HG02678 (cell line): ENCODE measurements around the gene AQP10.
"Not testable (repeated sequence)": the region's sequence is repeated elsewhere in the genome, so short reads cannot be mapped to it uniquely, and the experiment has no call there.

Experiments used
- ATAC-seq: cut with Tn5 transposase; IDR thresholded peaks from one replicate; pipeline ENCODE4 v1.9.1; 2021; ENCODE audit warnings: mild to moderate bottlenecking, moderate library complexity; ENCODE audit not compliant: unreplicated experiment

AQP10 gene

DNA sequence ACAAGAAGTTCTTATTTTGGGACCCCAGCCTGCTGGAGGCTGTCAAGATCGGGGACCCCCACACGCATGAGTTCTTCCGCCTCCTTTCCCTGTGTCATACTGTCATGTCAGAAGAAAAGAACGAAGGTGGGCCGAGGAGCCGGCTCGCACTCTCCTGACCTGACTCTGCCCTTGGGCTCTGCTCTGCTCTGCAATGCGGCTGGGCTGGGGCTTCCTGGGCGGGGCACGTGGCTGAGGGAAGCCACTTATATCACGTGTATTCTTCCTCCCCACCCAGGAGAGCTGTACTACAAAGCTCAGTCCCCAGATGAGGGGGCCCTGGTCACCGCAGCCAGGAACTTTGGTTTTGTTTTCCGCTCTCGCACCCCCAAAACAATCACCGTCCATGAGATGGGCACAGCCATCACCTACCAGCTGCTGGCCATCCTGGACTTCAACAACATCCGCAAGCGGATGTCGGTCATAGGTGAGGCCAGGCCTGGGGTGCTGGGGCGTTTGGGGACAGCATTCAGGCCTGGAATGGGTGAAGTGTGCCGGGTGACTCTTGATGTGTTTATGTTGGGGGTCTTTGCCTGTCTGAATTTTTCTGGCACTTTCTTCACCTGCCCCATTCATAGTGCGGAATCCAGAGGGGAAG is 22.1 kb downstream of the AQP10 start:
- no peak for ATAC-seq

DNA sequence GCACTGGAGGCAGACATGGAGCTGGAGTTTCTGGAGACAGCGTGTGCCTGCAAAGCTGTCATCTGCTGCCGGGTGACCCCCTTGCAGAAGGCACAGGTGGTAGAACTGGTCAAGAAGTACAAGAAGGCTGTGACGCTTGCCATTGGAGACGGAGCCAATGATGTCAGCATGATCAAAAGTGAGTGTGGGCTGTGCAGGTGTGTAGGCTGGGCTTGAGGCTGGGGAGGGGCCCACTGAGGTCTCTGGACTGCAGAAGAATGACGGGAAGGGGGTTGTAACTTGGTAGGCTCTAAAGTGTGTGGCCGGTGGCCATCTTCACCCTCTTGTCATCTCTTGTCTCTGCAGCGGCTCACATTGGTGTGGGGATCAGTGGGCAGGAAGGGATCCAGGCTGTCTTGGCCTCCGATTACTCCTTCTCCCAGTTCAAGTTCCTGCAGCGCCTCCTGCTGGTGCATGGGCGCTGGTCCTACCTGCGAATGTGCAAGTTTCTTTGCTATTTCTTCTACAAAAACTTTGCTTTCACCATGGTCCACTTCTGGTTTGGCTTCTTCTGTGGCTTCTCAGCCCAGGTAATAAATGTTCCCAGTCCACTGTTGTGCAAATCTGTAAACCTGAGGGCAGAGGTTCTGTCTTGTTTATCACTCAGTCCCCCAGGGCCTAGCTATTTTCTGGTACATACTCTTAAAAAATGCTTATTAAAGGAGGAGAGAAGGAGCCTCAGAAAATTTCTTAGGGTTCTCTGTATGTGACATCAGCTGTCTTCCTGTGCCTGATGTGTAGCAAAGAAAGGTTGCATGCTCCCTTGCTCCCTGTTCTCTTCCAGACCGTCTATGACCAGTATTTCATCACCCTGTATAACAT is 24.3 kb downstream of the AQP10 start:
- no peak for ATAC-seq

DNA sequence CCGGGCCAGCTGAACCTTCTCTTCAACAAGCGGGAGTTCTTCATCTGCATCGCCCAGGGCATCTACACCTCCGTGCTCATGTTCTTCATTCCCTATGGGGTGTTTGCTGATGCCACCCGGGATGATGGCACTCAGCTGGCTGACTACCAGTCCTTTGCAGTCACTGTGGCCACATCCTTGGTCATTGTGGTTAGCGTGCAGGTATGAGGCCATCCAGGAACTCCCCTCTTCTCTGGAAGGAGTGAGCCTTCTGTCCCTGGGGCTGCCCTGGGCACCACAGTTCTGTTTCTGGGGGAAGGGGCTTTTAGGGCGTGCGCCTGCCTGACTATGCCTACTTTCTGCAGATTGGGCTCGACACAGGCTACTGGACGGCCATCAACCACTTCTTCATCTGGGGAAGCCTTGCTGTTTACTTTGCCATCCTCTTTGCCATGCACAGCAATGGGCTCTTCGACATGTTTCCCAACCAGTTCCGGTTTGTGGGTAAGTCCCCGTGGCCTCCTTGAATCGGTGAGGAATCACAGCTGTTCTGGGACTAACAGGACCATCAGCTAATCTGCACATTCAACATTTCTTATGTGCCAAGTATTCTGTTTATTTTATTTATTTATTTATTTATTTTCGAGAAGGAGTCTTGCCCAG is 25.5 kb downstream of the AQP10 start:
- ATAC-seq = no peak

DNA sequence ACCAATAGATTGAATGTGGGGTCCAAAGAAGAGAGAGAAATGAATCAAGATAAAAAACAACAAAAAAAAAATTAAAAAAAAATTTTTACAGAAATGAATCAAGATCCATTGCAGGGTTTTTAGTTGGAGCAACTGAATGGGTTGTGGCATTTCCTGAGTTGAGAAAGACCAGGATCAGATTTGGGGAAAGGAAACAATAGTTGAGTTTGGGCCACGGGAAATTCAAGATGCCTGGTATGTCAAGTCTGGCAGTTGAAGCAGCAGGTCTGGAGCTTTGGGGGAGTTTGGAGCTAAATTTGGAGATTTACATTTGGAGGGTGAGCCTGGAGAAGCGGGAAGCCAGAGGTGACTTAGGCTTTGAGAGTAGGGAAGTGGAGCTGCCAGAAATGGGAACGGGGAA is 27.1 kb downstream of the AQP10 start:
- no peak for ATAC-seq

DNA sequence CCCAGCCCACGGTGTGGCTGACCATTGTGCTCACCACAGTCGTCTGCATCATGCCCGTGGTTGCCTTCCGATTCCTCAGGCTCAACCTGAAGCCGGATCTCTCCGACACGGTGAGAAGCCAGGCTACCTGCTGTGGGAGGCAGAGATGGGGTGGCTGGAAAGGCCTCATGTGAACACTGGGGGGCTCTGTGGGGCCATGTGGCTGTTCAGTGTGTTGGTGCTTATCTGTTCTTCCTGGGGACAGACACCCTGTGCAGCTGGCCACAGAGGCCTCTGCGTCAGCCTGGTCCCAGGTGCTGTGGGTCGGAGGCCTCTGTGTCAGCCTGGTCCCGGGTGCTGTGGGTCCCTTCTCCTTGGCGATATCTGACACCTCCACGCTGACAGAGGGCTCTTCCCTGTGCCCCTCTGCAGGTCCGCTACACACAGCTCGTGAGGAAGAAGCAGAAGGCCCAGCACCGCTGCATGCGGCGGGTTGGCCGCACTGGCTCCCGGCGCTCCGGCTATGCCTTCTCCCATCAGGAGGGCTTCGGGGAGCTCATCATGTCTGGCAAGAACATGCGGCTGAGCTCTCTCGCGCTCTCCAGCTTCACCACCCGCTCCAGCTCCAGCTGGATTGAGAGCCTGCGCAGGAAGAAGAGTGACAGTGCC is 27.7 kb downstream of the AQP10 start:
- ATAC-seq = no peak

DNA sequence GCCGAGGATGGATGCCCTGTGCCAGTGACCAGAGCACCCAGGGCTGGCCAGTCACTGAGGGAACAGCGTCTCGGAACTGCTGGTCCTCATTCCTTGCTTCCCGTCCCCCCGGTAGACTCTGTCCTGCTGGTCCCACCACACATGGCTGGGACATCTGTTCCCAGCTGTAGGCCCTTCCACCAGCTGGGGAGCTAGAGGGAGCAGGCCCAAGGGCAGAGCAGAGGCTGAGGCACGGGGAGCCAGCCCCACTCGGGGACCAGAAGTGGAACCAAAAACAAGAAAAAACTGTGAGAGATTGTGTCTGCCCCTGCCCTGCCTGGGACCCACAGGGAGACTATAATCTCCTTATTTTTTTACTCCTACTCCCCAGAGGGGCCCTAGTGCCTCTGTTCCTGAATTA is 28.2 kb downstream of the AQP10 start:
- ATAC-seq = no peak

DNA sequence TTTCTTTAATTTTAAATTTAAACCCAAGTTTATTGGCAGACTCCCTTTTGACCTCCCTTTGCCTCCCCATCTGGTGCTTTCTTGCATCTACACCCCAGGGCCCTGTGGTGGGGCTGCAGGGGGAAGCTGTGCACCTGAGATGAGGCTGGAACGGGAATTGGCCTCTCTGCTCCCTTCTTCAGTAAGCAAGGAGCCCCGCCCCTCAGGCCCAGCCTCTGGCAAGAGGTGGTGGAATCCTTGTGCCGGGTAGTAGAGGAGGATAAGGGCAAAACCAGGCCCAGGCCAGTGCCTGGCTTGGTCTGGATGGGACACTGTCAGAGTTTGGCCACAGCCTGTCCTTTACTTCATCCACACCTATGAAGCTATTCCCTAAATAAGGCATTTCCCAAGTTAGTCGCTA is 29.5 kb downstream of the AQP10 start:
- no peak for ATAC-seq

DNA sequence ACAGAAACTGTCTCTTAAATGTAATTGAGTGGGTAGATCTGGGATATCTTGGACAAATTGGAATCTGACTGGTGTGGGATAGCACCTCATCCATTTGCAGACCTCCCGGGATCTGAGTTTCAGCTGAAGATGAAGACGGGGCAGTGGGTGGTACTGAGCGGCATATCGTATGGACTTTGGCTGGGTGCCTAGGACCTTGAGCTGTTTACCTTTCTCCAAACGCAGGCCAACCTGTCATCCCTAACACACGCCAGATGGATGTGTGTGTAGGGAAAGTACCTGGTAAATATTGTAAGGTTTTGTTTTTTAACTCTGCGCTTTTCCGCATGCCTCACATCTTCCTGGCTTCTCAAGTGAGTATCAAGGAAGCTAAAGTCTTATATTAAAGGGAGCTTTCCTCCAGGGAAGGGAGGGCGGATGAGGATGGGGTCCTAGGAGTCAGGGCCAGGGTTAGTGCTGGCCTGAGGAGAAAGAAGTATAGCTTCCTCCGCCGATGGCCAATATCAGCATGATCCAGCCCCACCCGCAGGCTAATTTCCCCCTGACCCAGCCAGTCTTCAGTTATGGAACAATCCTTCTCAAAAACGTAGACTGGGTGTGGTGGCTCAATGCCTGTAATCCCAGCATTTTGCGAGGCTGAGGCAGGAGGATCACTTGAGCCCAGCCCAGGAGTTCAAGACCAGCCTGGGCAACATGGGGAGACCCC is 30.6 kb downstream of the AQP10 start:
- no peak for ATAC-seq

DNA sequence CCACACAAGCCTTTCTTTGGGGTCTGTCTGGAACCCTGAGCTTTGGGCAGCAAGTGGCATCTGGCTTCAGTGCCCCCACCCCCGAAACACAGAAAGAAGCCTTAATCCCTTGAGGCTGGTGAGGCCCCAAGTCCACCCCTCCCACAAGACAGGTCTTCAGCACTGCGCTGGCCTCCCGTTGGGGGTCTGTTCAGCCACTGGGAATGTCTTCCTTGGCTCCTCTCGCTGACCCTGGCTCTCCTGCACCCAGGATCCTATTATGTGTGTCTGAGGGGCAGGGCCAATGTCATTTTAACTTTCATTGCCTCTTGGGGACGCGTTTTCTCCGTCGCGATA is 31.3 kb downstream of the AQP10 start:
- no peak for ATAC-seq

DNA sequence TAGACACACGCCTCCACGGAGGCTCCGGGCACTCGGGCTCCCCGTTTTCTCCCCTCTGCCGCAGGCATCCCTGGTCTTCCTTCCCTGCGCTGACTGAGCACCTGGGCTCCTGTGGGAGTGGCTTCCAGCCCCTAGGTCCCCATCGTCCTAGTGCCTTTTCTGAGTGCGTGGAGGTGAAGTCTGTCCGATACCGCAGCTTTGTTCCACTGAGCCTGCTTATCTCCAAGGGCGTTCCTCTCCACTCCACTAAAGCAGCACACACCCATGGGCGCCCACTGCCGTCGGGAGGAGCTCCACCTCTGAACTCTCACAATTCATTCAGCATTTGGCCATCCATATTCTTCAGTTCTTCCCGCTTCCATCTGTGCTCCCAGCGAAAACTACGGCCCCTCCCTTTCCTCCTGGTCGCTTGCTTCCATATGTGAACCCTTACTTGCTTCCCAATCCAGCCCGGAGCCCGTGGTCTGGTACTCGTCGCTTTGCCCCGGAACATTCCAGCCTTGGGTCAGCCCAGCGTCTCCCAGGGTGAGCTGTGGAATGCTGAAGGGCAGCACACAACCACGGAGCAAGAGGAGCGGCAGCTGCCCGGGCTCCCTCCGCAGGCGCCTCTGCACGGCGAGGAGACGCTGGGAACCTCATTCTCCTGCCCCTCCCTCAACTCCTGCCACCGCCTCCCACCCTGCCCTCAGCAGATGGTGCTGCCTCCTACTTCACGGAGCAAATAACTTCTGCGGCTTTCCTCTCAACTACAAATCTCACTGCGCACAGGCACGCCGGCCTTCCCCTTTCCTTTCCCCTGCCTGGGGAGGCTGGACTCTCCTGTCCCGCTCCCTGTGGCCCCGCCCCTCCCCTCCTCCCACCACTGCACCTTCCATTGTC is 31.9 kb downstream of the AQP10 start:
- ATAC-seq = no peak

DNA sequence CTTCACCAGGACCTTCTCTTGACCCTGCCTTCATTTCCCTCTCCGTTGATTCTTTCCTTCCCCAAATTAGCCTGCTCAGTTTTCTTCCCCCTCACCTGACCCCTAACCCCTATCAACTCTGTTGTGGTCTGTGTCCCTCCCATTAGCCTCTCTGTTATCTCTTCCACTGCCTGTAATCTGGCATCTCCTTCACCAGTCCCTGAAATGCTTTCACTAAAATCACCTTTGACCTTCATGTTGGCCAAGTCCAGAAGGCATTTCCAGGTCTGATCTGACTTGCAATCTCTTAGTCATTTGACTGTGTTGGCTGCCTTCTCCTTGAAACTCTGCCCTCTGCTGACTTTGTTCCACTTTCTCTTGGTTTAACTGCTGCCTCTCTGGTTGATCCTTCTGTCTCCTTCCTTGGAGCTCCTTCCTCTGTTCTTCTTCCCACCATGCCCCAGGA is 32.6 kb downstream of the AQP10 start:
- no peak for ATAC-seq

DNA sequence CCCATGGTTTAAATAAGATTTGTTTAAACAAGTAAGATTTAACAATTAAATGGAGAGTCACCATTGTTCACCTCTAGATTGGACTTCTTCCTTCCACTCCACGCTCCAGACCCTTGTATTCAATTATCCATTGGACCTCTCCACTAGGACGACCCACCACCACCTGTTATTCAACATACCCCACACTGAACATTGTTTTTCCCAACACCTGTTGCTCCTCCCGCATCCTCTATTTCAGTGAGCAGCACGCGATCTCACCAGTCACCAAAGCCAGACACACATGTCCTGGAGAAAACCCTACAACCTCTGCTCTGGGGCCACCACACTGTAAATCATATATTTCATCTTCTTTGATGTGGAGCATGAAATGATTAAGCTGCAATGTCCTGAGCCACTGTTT is 33.1 kb downstream of the AQP10 start:
- ATAC-seq = no peak

DNA sequence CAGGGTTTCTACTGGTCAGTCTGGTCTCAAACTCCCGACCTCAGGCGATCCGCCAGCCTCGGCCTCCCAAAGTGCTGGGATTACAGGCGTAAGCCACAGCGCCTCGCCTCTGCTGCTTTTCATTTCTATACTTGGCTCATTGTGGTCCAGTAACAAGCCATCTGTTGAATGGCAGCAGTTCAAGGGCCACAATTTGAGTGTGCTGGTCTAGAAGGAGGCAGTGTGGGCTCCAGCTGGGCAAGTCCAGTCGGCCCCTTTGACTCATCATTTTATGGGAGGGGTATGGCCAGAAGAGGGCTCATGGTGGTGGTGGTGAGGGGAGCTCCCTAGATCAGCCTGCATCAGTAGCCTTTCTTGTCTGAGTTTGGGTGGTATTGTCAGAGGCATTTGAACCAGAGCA is 37.6 kb downstream of the AQP10 start:
- ATAC-seq = no peak

DNA sequence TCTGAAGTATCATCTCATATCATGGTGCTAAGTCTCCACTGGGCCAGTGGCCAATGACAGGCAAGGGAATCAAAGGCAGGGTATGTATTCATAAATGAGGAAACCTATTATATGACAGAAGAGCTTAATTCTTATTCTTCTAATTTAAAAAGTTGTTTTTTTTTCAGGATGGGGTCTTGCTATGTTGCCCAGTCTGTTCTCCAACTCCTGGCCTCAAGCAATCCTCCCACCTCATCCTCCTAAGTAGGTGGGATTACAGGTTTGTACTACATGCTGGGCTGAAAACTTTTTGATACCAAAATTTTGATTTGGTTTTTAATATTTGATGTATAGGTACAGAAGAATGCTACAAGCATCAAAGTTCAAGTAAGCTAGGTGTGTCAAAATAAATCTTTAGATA is 39.4 kb downstream of the AQP10 start:
- ATAC-seq = no peak

DNA sequence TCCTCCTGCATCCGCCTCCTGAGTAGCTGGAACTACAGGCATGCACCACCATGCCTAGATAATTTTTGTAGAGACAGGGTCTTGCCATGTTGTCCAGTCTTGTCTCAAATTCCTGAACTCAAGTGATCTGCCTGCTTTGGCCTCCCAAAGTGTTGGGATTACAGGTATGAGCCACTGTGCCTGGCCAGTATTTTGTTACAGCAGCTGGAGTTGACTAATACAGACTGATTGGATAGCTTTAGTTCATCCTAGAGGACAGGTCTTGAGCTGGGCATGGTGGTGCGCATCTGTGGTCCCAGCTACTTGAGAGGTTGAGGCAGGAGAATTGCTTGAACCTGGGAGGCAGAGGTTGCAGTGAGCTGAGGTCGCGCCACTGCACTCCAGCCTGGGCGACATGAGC is 40.0 kb downstream of the AQP10 start:
- ATAC-seq = not testable (repeated sequence)

DNA sequence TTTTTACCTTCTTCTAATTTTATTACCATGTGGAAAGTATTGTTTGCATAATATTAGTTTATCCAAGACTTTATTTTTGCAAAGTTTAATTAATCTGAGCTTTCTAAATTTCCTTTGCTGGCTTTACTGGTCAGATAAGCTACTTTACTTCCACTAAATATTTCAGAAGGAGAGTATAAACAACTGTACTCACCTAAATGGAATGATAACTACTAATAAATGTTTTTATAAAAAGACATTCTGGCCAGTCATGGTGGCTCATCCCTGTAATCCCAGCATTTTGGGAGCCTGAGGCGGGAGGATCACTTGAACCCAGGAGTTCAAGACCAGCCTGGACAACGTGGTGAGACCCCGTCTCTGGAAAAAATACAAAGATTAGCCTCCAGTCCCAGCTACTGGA is 40.5 kb downstream of the AQP10 start:
- no peak for ATAC-seq

DNA sequence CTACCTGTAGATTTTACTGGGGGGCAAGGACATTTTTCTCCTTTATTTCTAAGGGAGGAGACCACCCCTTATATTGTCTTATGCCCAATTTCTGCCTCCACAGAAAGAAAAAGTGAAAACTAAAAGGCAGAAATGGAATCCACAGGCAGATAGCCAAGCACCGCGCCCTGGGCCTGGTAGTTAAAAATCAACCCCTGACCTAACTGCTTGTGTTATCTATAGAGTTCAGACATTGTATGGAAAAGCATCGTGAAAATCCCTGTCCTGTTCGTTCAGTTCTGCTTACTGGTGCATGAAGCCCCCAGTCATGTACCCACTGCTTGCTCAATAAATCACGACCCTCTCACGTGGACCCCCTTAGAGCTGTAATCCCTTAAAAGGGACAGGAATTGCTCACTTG is 50.5 kb downstream of the AQP10 start:
- no peak for ATAC-seq

DNA sequence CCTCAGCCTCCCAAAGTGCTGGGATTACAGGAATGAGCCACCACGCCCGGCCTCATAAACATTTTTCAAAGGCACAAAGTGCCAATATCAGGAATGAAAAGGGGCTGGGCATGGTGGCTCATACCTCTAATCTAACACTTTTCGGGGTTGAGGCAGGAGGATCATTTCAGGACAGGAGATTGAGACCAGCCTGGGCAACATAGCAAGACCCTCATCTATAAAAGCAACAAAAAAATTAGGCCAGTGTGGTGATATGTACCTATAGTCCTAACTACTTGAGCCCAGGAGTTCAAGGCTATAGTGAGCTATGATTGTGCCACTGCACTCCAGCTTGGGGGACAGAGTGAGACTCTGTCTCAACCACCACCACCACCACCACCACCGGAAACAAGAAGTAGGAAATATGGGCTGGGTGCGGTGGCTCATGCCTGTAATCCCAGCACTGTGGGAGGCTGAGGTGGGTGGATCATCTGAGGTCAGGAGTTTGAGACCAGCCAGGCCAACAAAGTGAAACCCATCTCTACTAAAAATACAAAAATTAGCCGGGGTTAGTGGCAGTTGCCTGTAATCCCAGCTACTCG is 53.0 kb downstream of the AQP10 start:
- not testable (repeated sequence) for ATAC-seq
